SH-SY5Y (cell line): ENCODE data around the gene SCP2D1.

Experiments used
- GATA2 ChIP-seq: IDR thresholded peaks from 2 replicates; pipeline ENCODE4 v1.6.1; 2011; ENCODE audit warnings: mild to moderate bottlenecking, low read depth, low read length
- GATA3 ChIP-seq: IDR thresholded peaks from 2 replicates; pipeline ENCODE4 v1.6.1; 2011; ENCODE audit warnings: low read depth, mild to moderate bottlenecking, low read length, moderate library complexity

DNA sequence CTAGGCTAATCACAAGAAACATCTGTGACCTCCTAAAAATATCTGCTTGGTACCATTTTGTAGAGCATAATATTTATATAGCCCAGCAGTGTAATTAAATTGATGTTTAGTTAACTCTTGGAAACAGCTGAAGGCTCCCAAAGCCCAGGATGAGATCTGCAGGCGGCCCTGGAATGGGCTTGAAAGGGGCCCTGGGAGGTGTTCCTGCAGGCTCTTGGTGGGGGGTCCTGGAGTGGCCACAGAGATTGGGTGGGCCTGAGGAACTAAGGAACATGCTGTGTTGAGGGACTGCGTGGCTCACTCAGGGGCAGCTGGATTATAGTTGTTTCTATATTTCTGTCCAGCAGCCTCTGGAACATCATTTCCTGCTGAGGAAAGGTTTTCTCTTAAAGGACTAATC, 9.2 kb downstream of the SCP2D1 start:
- no peak for TF ChIP-seq GATA3
- no peak for TF ChIP-seq GATA2
